ENCODE data around the gene DDX24. TPM values are rescaled to one million over a fixed set of nuclear protein-coding genes. Genes with fewer than 3 reads are reported as not detected.

The DDX24 gene
- total RNA-seq, 1 donor from 2014 or later, result 191 TPM

DNA sequence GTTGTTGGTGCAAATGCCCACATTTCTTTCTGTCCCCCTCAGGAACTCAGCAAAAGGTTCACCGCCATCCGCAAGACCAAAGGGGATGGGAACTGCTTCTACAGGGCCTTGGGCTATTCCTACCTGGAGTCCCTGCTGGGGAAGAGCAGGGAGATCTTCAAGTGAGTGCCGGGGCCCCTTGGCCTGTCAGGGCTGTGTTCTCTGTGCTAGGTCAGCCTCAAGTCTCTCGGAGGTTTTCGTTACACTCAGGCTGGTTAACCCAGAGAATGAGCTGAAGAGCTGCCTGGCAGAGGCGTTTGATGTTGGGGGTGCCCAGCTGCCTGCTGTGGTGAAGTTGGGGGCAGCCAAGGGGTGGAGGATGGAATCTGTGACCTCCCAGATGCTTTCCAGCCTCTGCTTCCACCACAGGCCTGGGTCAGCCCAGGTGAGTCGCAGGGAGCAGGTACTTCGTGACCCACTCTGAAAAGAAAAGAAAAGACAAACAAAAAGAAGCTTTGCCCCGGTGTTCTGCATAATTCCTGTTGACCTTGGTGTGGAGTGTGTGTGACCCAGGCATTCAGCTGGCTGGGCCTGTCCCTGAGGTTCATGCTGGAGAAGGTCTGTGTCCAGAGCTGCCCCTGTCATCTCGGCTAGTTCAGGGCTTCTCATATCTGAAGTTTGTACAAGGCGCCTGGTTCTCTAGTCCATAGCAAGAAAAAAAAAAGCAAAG lies 41.9 kb downstream of the DDX24 start:
- TF ChIP-seq, protein P1, sequence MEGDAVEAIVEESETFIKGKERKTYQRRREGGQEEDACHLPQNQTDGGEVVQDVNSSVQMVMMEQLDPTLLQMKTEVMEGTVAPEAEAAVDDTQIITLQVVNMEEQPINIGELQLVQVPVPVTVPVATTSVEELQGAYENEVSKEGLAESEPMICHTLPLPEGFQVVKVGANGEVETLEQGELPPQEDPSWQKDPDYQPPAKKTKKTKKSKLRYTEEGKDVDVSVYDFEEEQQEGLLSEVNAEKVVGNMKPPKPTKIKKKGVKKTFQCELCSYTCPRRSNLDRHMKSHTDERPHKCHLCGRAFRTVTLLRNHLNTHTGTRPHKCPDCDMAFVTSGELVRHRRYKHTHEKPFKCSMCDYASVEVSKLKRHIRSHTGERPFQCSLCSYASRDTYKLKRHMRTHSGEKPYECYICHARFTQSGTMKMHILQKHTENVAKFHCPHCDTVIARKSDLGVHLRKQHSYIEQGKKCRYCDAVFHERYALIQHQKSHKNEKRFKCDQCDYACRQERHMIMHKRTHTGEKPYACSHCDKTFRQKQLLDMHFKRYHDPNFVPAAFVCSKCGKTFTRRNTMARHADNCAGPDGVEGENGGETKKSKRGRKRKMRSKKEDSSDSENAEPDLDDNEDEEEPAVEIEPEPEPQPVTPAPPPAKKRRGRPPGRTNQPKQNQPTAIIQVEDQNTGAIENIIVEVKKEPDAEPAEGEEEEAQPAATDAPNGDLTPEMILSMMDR (IDR thresholded peaks at IDR 0.05), result no peak
- ATAC-seq (no peak), DNase-seq (peak; percentile 35)
- Histone ChIP-seq H3K36me3 (no peaks in the 10 kb centered on the region), H3K4me1 (peaks cover 13% of the 10 kb centered on the region), H3K27me3 (no peaks in the 10 kb centered on the region), H3K9me3 (no peaks in the 10 kb centered on the region), H3K27ac (no peak overlapping the region), H3K4me3 (no peak overlapping the region)
- intact Hi-C loops (cut with DNase I), result no loop called here

DNA sequence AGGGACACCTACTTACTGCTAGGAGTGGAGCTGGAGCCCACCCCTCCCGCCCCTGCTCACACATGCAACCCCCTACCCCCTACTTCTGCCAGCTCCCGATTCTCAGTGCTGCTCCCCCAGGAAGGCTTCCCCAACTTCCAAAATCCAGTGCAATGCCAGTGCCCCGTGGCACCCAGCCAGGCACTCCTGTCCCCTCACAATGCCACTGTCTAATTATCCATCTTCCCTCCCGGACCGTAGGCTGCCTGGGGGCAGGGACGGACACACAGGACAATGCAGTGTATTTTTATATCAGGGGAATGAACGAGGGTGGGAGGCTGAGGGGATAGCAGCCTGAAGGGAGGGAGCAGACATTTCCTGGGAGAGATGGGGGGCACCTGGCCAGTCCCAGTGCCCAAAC lies 42.5 kb downstream of the DDX24 start:
- Histone ChIP-seq H3K9me3 (no peaks in the 10 kb centered on the region), H3K4me1 (peaks cover 13% of the 10 kb centered on the region), H3K27ac (no peak overlapping the region), H3K36me3 (no peaks in the 10 kb centered on the region), H3K27me3 (no peaks in the 10 kb centered on the region), H3K4me3 (no peak overlapping the region)
- intact Hi-C loops (cut with DNase I), result no loop called here
- no peak for ATAC-seq
- peak; percentile 39 for DNase-seq
- TF ChIP-seq, protein P1 (IDR thresholded peaks at IDR 0.05), result no peak

DNA sequence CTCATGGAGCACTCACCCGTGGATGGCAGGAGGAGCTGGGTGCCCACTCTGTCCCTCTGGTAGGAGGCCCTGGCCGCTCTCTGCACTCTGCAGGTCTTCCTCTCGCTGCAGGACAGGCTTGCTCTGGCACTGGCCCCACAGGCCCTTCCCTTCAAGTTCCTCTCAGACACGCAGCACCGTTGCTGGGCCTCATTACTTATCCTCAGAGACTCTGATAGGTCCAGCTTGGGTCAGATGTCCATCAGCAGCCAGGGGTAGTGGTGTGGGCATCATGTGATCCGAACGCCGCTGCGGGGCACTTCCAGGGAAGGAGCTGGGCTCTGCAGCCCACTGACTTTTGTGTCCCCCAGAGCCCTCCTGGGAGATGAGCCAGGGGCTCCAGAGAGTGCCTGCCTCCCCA lies 43.0 kb downstream of the DDX24 start:
- Histone ChIP-seq H3K27me3 (no peaks in the 10 kb centered on the region), H3K9me3 (no peaks in the 10 kb centered on the region), H3K27ac (no peak overlapping the region), H3K36me3 (no peaks in the 10 kb centered on the region), H3K4me1 (peaks cover 13% of the 10 kb centered on the region), H3K4me3 (no peak overlapping the region)
- intact Hi-C loops (cut with DNase I), result no loop called here
- no peak for ATAC-seq
- TF ChIP-seq, protein P1 (IDR thresholded peaks at IDR 0.05), result no peak
- DNase-seq, result peak; percentile 51

DNA sequence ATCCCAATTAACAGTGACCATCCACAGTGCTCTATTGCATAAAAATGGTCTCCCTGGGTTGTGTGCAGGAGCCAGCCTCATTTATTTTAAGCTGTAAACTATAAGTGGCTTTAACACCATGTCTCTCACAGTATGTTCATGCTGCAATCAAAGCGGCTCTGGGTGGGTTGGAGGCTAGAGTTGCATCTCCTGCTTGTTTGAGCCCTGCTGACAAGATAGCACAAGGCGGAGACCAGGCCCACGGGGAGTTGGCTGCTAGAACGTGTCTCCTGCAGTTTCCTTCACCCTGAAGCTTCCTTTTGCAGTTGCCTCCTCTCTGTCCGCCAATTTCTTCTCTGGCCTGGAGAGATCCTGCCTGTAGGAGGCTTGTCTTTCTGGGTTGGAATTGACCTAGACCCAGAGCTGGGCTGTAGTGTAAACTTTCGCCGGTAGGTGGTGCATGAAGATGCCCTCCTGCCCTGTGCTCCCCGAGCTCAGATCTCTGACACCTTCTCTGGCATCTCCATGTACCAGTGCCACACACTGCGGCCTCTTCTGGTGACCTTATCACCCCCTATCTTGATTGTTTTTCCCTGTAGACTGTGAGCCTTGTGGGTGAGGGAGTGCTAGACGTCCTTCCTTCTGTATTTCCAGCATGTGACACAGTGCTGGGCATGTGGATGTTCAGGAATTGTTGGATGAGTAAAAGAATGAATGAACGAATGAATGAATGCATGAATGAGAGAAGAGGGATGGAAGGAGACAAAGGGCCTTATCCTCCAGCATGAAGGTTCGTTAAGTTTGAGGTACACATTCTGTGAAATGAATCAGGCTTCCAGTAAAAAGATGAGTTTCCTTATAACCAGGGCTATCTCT lies 44.5 kb downstream of the DDX24 start:
- no peaks in the 10 kb centered on the region for H3K36me3 ChIP-seq
- DNase-seq, result peak; percentile 75
- no peaks in the 10 kb centered on the region for H3K9me3 ChIP-seq
- intact Hi-C loops (cut with DNase I), result no loop called here
- ATAC-seq, result peak; percentile 92
- no peaks in the 10 kb centered on the region for H3K27me3 ChIP-seq
- no peak overlapping the region for H3K27ac ChIP-seq
- TF ChIP-seq, protein P1 (IDR thresholded peaks at IDR 0.05), result peak; percentile 86
- H3K4me1 ChIP-seq, result peaks cover under 1% of the 10 kb centered on the region
- H3K4me3 ChIP-seq, result no peak overlapping the region

GRCh38 chr14:94034886-94035285 lies 46.1 kb downstream of the DDX24 start:
- ATAC-seq (no peak), DNase-seq (no peak)
- Histone ChIP-seq H3K4me1 (no peaks in the 10 kb centered on the region), H3K36me3 (no peaks in the 10 kb centered on the region), H3K4me3 (no peak overlapping the region), H3K27me3 (no peaks in the 10 kb centered on the region), H3K9me3 (no peaks in the 10 kb centered on the region), H3K27ac (no peak overlapping the region)
- TF ChIP-seq, protein P1 (IDR thresholded peaks at IDR 0.05), result no peak
- intact Hi-C loops (cut with DNase I), result no loop called here

Measured in upper lobe of right lung (tissue), 1 donor.